Retinal pigment epithelial cell (primary cell): Measurements from ENCODE around the gene KCNA1.

Experiments used
- DNase-seq: peaks from one replicate; pipeline ENCODE4 v3.0.0-alpha.2; 2010; ENCODE audit warnings: low read depth
- H3K4me3 ChIP-seq: 2 replicates; pipeline ENCODE4 v1.5.1; 2011; ENCODE audit warnings: mild to moderate bottlenecking, low read length, control low read depth, moderate library complexity
- TF ChIP-seq, protein P1 (sequence below): conservative IDR thresholded peaks from 2 replicates; pipeline ENCODE4 v1.5.1; 2011; ENCODE audit warnings: low read depth, low read length, control low read depth, inconsistent platforms

The KCNA1 gene

DNA sequence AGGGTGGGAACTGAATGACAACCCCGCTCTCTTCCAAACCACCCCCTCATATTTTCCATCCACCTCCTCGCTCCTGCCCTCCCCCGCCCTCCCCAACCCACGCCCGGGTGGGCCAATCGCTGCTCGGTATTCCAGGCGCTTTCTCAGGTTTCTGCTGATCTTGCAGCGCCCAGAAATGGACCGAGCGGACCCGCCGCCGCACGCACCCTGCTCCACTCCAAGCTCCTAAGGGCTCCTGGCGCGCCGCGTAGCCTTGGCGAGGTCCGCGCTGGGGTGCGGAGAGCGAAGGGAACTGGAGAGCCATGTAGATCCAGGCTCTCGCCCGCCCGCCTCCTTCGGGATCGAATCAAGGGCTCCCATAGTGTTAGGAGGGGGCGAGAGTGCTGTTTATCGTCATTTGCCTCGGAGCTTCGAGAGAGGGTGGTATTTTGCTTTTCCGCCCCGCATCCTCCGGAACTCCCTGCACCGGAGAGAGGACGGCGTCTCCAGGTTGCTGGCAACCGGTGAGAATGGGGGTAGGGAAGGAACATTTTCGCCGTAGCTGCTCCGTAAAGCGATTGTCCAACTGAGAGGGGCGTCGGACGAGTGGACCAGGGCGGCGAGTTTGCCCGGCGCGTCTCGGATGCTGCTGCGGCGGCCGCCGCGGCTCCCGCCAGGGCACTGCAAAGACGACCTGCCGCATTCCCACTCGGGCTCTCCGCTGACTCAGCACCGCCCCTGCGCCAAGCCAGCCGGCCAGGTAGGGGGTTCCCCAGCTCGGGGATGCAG is at the start of gene KCNA1:
Gene KCNA1, plus strand, starts transcription at position 172 of the 768 bp plus-strand sequence. CDS start 1,474 bp downstream, outside the sequence.
- DNase-seq = no peak
- peak within 1 kb of the TSS; percentile 31 for H3K4me3 ChIP-seq
- TF ChIP-seq, protein P1, sequence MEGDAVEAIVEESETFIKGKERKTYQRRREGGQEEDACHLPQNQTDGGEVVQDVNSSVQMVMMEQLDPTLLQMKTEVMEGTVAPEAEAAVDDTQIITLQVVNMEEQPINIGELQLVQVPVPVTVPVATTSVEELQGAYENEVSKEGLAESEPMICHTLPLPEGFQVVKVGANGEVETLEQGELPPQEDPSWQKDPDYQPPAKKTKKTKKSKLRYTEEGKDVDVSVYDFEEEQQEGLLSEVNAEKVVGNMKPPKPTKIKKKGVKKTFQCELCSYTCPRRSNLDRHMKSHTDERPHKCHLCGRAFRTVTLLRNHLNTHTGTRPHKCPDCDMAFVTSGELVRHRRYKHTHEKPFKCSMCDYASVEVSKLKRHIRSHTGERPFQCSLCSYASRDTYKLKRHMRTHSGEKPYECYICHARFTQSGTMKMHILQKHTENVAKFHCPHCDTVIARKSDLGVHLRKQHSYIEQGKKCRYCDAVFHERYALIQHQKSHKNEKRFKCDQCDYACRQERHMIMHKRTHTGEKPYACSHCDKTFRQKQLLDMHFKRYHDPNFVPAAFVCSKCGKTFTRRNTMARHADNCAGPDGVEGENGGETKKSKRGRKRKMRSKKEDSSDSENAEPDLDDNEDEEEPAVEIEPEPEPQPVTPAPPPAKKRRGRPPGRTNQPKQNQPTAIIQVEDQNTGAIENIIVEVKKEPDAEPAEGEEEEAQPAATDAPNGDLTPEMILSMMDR = no peak

DNA sequence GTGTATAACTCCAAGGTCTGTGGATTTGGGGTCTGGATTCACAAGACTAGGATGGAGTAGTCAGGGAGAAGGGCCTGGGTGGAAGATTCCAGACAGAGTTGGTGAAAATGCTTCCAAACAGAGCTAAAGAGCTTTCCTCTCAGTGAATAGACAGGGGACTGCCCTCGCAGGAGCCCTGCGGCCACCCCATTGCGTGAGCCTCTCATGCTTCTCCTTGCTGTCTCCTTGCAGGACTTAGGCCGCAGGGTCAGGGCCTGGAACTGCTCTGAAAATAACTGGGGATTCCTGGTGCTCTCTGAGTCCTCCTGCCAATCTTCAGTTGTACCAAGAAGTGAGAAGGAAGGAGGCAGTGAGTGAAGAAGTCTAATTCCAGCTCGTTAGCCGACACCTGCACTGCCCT is 49.0 kb upstream of the KCNA1 start:
- no peak for DNase-seq
- TF ChIP-seq, protein P1 = no peak
- no peak overlapping the region for H3K4me3 ChIP-seq

DNA sequence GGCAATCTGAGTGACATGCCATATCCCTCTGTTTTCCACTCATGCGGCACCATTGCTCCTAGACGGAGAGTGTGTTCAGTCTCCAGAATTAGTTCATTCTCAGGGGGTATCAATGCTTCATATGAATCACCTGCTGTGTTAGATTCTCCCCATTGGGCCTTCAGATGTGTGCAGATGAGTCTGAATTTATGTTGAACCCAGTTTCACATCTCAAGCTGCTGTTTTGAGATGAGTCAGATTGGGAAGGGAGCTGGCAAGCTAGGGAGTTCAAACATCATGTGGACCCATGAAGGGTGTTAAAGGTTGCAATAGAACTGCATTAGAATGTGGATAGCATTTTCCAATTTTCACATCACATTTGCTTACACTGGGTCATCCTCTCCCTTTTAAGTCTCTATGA is 46.9 kb upstream of the KCNA1 start:
- TF ChIP-seq, protein P1 = no peak
- DNase-seq = no peak
- no peak overlapping the region for H3K4me3 ChIP-seq

DNA sequence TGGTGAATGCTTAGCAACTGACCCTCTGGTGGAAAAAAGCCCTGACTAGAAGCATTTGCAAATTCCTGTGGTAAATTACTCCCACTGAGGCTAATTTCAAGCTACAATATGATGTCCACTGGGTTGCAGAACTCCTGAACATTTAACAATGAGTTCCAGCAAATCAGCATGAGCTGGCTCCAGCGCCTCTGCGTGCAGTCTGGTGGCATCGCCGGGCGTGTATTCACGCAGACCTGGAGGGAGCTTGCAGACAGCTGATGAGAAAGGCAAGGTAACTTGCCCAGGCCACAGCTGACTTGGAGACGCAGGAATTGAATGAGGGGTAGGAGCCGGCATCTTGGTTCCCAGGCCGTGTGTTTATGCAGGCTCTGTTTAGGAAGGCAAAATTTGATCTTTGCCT is 45.1 kb upstream of the KCNA1 start:
- TF ChIP-seq, protein P1 = no peak
- no peak overlapping the region for H3K4me3 ChIP-seq
- no peak for DNase-seq

DNA sequence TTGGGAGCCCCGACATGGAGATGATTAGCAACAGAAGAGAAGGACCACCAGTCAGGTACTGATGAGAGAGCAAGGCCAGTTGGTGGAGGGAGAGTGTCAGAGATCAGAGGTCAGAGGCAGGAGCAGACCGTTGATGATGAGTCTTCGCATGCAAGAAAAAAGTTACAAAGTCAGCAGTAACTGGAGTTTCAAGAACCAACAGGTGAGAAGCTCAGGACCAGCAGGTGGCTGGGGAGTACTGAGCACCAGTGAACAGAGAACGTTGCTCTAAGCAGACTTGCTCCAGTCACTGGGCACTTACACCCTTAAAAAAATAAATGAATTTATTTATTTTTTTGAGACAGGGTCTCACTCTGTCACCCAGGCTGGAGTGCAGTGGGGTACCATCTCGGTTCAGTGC is 44.5 kb upstream of the KCNA1 start:
- no peak overlapping the region for H3K4me3 ChIP-seq
- TF ChIP-seq, protein P1 = no peak

DNA sequence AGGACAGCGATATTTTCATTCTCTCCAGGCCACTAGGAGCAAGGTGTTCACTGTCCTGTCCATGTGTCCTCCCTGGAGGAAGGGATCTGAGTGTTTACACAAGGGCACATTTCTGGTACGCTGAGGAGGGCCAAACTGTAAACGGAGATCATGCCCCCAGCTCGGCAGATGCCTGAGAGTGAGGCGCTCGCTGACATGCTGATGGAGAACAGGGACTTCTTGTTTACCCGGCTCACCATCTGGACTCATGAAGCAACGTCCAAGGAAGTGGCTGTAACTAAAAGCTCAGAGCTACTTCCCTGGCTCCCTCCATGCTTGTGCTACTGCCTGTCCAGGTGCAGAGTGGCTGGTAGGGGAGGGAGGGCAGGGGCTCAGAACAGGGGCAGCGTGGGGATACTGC is 43.4 kb upstream of the KCNA1 start:
- DNase-seq = no peak
- TF ChIP-seq, protein P1 = no peak

More for the DNA sequence above, 44.5 kb upstream of the KCNA1 start:
- DNase-seq = no peak

DNA sequence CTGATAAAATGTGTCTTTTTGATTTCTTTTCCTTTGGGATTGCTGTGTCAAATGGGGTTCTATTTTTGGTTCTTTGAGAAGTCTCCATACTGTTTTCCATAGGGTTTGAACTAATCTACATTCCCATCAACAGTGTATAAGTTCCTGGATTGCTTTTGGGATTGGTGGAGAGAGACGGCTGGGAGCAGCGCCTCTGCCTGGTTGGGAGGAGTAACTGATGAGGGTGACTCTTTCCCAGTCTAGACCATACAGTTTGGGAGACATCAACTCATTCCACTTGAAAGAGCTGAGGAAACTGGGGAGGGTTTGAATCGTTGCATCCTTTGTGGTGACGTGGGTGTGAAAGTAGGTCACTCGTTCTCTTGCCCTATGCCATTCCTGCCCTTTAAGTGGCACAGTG is 42.3 kb upstream of the KCNA1 start:
- DNase-seq = no peak
- TF ChIP-seq, protein P1 = no peak
- H3K4me3 ChIP-seq = no peak overlapping the region

More for the DNA sequence above, 43.4 kb upstream of the KCNA1 start:
- H3K4me3 ChIP-seq = no peak overlapping the region
